ENCODE data around the gene EHD2. TPM values are rescaled to one million over a fixed set of nuclear protein-coding genes. Genes with fewer than 3 reads are reported as not detected.
"Not testable (repeated sequence)": the region's sequence is repeated elsewhere in the genome, so short reads cannot be mapped to it uniquely, and the experiment has no call there.

The EHD2 gene
- total RNA-seq, 1 donor from 2014 or later: 51.5 TPM

DNA sequence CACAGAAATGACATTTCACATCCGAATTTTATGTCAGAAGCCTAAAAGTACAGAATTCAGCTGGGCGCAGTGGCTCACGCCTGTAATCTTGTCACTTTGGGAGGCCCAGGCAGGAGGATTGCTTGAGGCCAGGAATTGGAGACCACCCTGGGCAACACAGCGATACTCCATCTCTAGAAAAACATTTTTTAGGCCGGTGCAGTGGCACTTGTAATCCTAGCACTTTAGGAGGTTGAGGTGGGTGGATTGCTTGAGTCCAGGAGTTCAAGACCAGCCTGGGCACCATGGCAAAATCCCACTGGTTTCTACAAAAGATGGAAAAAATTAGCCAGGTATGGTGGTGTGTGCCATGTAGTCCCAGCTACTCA lies 47.4 kb downstream of the EHD2 start:
- ATAC-seq: no peak
- no peak for DNase-seq
- intact Hi-C loops (cut with micrococcal nuclease): no loop called here

- intact Hi-C loops (cut with micrococcal nuclease): no loop called here
- DNase-seq: no peak
- ATAC-seq: no peak
Observed at GRCh38 chr19:47761566-47761965, 48.3 kb downstream of the EHD2 start.

- DNase-seq (no peak), ATAC-seq (no peak)
- intact Hi-C loops (cut with micrococcal nuclease): no loop called here
Observed at GRCh38 chr19:47762151-47762550, 48.9 kb downstream of the EHD2 start.

DNA sequence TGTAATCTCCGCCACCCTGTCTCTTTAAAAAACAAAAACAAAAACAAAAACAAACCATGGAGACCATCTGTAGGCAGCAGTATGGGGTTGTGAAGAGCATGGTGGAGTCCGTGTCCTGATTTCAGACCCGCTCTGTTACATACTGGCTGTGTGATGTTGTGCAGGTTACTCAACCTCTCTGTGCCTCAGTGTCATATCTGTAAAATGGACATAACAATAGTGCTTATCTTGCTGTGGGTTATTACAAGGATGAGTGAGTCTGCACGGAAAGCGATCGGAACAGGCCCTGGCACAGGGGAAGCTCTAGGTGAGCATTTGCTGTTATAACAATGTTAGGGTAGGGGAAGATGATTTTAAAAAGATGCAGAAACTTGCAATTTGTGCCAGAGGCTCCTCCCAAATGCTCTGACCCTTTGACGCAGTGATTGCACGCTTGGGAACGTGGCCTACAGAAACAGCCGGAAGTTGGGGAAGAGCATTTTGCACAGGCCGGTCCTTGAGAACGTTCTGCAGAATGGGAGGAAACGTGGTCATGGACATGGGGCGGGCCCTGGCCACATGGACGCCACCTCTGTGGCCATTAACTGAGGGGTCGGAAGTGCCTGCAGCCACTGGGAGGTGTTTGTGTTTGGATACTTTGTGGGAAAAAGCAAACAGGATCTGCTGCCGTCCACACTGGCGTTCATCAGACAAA lies 49.5 kb downstream of the EHD2 start:
- intact Hi-C loops (cut with micrococcal nuclease): no loop called here
- ATAC-seq (peak; percentile 71), DNase-seq (peak; percentile 50)

DNA sequence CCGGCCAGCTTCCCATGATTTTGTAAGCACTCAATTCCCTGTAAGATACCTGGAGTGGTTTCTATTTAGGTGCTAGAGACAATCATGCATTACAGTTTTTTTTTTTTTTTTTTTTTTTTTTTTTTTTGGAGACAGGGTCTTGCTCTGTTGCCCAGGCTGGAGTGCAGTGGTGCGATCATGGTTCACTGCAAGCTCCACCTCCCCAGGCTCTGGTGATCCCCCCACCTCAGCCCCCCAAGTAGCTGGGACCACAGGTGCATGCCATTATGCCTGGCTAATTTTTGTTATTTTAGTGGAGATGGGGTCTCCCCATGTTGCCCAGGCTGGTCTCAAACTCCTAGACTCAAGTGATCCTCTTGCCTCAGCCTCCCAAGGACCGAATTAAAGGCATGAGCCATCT lies 51.5 kb downstream of the EHD2 start:
- intact Hi-C loops (cut with micrococcal nuclease); ATAC-seq; DNase-seq: not testable (repeated sequence)

DNA sequence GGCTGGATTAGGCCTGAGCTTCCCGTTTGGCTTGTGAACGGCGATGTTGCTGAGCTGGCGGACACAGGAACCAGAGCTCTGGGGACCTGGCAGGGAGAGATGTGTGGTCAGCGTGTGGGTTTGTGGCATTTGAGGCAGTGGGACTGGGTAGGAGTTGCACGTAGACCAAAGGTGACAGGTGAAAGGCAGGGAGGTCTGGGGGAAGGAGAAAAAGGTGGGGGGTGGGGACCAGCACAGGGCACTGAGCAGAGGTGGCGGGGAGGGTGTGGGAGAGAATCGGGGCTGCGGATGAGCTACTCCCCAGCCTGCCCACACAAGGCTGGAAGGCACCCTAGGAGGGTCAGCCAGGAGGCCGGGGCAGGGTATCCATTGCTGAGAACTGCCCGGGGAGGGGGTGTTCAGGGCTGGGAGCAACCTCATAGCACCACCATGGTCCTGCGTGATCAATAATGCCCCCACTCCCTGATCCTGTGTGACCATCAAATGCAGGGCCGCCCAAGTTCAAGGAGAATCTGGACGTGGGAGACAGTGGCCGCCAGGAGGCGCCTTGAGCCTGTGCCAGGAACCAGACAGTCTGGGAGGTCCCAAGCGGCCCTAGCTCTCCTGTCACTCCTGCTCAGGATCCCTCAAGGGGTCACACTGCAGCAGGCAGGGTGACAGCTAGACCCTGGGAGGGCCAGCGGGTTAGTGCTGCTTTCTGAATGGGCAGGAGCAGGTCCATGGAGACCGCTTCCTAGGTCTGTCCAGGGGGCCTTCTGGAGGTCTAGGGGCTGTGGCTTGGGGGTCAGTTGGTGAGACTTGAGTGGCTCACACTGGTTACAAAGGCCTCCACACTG lies 52.5 kb downstream of the EHD2 start:
- intact Hi-C loops (cut with micrococcal nuclease): loop anchor here (2.0 kb wide), 1 partner anchor 23 kb away; no protein-coding TSS in a partner anchor
- DNase-seq (peak; percentile 86), ATAC-seq (peak; percentile 74)

- intact Hi-C loops (cut with micrococcal nuclease): loop anchor here (2.0 kb wide), 1 partner anchor 23 kb away; no protein-coding TSS in a partner anchor
- no peak for DNase-seq
Observed at GRCh38 chr19:47766359-47766620, 53.1 kb downstream of the EHD2 start.

DNA sequence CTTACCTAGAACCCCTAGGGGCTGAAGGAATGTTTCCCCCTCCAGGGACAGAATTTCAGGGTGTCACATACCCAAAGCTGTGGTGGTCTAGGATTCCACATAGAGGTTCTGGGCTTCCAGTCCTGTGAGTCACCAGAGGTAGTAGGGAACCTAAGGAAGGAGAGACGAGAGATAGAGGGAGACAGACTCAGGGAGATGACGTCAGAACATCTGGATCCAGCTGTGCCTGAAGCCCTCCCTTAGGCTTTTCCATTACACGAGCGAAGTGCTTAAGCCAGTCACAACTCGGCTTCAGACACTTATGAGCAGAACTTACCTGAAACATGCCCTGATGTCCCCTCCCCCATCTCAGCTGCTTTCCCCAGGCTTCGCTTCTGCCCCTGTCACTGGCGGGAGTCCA lies 53.4 kb downstream of the EHD2 start:
- ATAC-seq: no peak
- intact Hi-C loops (cut with micrococcal nuclease): loop anchor here (2.0 kb wide), 1 partner anchor 22 kb away; no protein-coding TSS in a partner anchor
- no peak for DNase-seq

More at GRCh38 chr19:47766359-47766620, 53.1 kb downstream of the EHD2 start:
- ATAC-seq: no peak

DNA sequence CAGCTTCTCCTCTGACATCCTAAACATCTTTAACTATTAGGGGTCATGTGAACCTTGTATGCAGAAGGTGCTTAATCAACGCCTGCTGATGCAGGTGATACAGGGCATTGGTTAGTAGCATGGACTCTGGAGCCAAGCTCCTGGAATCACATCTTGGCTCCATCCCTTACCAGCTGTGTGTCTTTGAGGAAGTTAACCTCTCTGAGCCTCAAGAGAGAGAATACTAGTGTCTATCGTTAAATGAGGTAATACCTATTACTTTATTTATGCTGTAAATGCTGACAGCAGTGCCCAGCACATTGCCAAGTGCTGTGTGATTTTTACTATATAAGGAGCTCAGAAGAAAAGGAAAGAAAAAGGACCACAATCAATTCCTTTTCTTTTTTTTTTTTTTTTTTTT lies 54.1 kb downstream of the EHD2 start:
- ATAC-seq (no peak), DNase-seq (no peak)
- intact Hi-C loops (cut with micrococcal nuclease): loop anchor here (2.0 kb wide), 1 partner anchor 21 kb away; no protein-coding TSS in a partner anchor

- ATAC-seq: no peak
- DNase-seq: no peak
- intact Hi-C loops (cut with micrococcal nuclease): no loop called here
Observed at GRCh38 chr19:47768604-47769003, 55.4 kb downstream of the EHD2 start.

DNA sequence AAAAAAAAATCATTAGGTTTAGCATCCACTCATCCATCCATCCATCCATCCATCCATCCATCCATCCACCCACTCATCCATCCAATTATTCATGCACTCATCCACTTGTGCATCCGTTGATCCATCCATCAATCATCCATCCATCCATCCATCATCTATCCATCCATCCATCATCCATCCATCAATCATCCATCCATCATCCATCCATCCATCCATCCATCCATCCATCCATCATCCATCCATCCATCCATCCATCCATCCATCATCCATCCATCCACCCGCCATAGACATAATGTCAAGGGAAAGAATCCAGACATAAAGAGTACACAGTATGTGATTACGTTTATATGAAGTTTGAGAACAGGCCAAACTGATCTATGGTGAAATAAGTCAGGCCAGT lies 56.3 kb downstream of the EHD2 start:
- DNase-seq: no peak
- intact Hi-C loops (cut with micrococcal nuclease): no loop called here
- ATAC-seq: no peak

DNA sequence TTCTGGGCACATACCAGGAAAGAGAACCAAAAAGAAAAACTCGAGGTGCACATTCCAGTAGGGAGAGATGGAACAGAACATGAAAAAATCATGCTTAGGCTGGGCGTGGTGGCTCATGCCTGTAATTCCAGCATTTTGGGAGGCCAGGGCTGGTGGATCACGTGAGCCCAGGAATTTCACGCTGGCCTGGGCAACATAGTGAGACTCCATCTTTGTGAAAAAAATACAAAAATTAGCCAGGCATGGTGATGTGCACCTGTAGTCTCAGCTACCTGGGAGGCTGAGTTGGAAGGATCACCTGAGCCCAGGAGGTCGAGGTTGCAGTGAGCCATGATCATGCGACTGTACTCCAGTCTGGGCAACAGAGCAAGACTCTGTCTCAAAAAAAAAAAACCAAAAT lies 58.1 kb downstream of the EHD2 start:
- ATAC-seq; intact Hi-C loops (cut with micrococcal nuclease); DNase-seq: not testable (repeated sequence)

- ATAC-seq (no peak), DNase-seq (no peak)
- intact Hi-C loops (cut with micrococcal nuclease): no loop called here
Observed at GRCh38 chr19:47776568-47776967, 63.3 kb downstream of the EHD2 start.

- intact Hi-C loops (cut with micrococcal nuclease); ATAC-seq; DNase-seq: not testable (repeated sequence)
Observed at GRCh38 chr19:47777245-47778048, 64.2 kb downstream of the EHD2 start.

- ATAC-seq (peak; percentile 86), DNase-seq (peak; percentile 87)
- intact Hi-C loops (cut with micrococcal nuclease): no loop called here
Observed at GRCh38 chr19:47778049-47778953, 65.1 kb downstream of the EHD2 start, which contains the start of gene SELENOW. SELENOW (plus strand) TSS chr19:47778703; CDS start chr19:47778786, 83 bp downstream.

- intact Hi-C loops (cut with micrococcal nuclease): no loop called here
- ATAC-seq: peak; percentile 58
- no peak for DNase-seq
Observed at GRCh38 chr19:47778954-47779351, 65.7 kb downstream of the EHD2 start.

- intact Hi-C loops (cut with micrococcal nuclease): no loop called here
- DNase-seq (peak; percentile 85), ATAC-seq (peak; percentile 81)
Observed at GRCh38 chr19:47779524-47780214, 66.4 kb downstream of the EHD2 start.

- ATAC-seq (no peak), DNase-seq (no peak)
- intact Hi-C loops (cut with micrococcal nuclease): no loop called here
Observed at GRCh38 chr19:47780215-47780551, 67.0 kb downstream of the EHD2 start.

Data from left ventricle myocardium superior (tissue), 1 donor.